Muscle of arm (tissue), 12 donors: ENCODE results near the gene NT5M. TPM values are rescaled to one million over a fixed set of nuclear protein-coding genes. Genes with fewer than 3 reads are reported as not detected.

Experiments used
- DNase-seq: peaks from one replicate; pipeline ENCODE4 v3.0.0-alpha.2; 2013
- polyA plus RNA-seq, 12 donors: library from polyadenylated mRNA; unstranded; fragments of 120-200 nt; gene quantifications; one replicate each; pipeline ENCODE4 v1.2.1, GENCODE V29; 2013; ENCODE audit not compliant: insufficient read length in 12 of 12

NT5M gene
- polyA plus RNA-seq, 12 donors: 3.7 to 7.9 (median 5.7) TPM; not detected in 2

- DNase-seq: no peak
Measured at GRCh38 chr17:17391668-17392370, 88.6 kb downstream of the NT5M start.

- no peak for DNase-seq
Measured at GRCh38 chr17:17393976-17394375, 90.8 kb downstream of the NT5M start.

GRCh38 chr17:17394494-17394893, 91.3 kb downstream of the NT5M start:
- no peak for DNase-seq

- DNase-seq: no peak
Measured at GRCh38 chr17:17395246-17395802, 92.2 kb downstream of the NT5M start.

- DNase-seq: no peak
Measured at GRCh38 chr17:17395885-17396284, 92.7 kb downstream of the NT5M start.

Other genes starting within 250 kb of the NT5M start
- 1 to 10 TPM in 11 of 12 donors, not detected in 1; 3.0 to 5.5 (median 4.2) TPM for gene PLD6, start 97.0 kb upstream of the NT5M start, polyA plus RNA-seq
- gene FLCN, start 66.2 kb upstream of the NT5M start, polyA plus RNA-seq: 10 to 100 TPM in 11 of 12 donors, not detected in 1; 16.8 to 32.2 (median 24.8) TPM
- 10 to 100 TPM in 11 of 12 donors, not detected in 1; 71.3 to 84.7 (median 79.5) TPM for gene COPS3, start 22.1 kb upstream of the NT5M start, polyA plus RNA-seq
- gene MED9, start 173.6 kb downstream of the NT5M start, polyA plus RNA-seq: 10 to 100 TPM in 10 of 12 donors, 1 to 10 TPM in 1, not detected in 1; 6.4 to 18.0 (median 15.2) TPM
- gene RASD1, start 193.0 kb downstream of the NT5M start, polyA plus RNA-seq: 10 to 100 TPM in 1 of 12 donors, 1 to 10 TPM in 10, not detected in 1; 2.9 to 11.4 (median 3.9) TPM